PC-9 (cell line): ENCODE data around the gene MRM3.
"Not testable (repeated sequence)": the region's sequence is repeated elsewhere in the genome, so short reads cannot be mapped to it uniquely, and the experiment has no call there.

Experiments used
- CTCF ChIP-seq: fragments of 200-600 bp; sonication (generic); conservative IDR thresholded peaks from 2 replicates; pipeline ENCODE4 v1.6.1; 2017; ENCODE audit warnings: mixed run types, antibody characterized with exemption, mild to moderate bottlenecking, moderate library complexity
- EZH2 ChIP-seq: fragments of 200-600 bp; sonication (generic); IDR thresholded peaks from 2 replicates; pipeline ENCODE4 v1.8.0; 2017; ENCODE audit warnings: antibody characterized with exemption, low read depth

- not testable (repeated sequence) for TF ChIP-seq CTCF, EZH2
Observed at GRCh38 chr17:785901-786300, 3.7 kb downstream of the MRM3 start.
